ENCODE results near the gene GDF11. TPM values are rescaled to one million over a fixed set of nuclear protein-coding genes. Genes with fewer than 3 reads are reported as not detected.
A peak's percentile ranks its signal among the peaks of the same experiment; 100 is the strongest.

GDF11 gene
- total RNA-seq, 2 donors from 2014 or later: 3.0 to 9.7 TPM

- peak within 1 kb of the TSS; percentile 95 for H3K4me3 ChIP-seq
- H3K27me3 ChIP-seq (replicated peaks; ENCODE audit: insufficient read depth): no peaks in the 10 kb centered on the region
- H3K36me3 ChIP-seq: peaks cover 21% of the 10 kb centered on the region
- no peaks in the 10 kb centered on the region for H3K9me3 ChIP-seq
- peak; percentile 83 for DNase-seq (ENCODE audit: low spot score)
- TF ChIP-seq CTCF (IDR thresholded peaks at IDR 0.05): no peak
- peak within 1 kb of the TSS; percentile 98 to 100 for H3K27ac ChIP-seq
- ATAC-seq (ENCODE audit: insufficient number of reproducible peaks, low FRiP score, low read depth): peak; percentile 86
- peaks cover 23 to 52% of the 10 kb centered on the region in 2 donors for H3K4me1 ChIP-seq (ENCODE audit: control insufficient read depth in 1 of 2, low read depth in 2 of 2)
These were observed 13.7 kb upstream of the GDF11 start, which contains the start of gene CD63 for GRCh38 chr12:55728939-55729818. Gene CD63, minus strand, starts transcription at chr12:55729009. Its CDS starts 668 bp downstream, at chr12:55728341.

GRCh38 chr12:55729819-55730818 lies 12.8 kb upstream of the GDF11 start:
- no peaks in the 10 kb centered on the region for H3K9me3 ChIP-seq
- H3K36me3 ChIP-seq: peaks cover 15% of the 10 kb centered on the region
- DNase-seq (ENCODE audit: low spot score) (no peak), ATAC-seq (ENCODE audit: insufficient number of reproducible peaks, low FRiP score, low read depth) (peak; percentile 9)
- peaks cover 23 to 42% of the 10 kb centered on the region in 2 donors for H3K4me1 ChIP-seq (ENCODE audit: control insufficient read depth in 1 of 2, low read depth in 2 of 2)
- no peak for TF ChIP-seq CTCF (IDR thresholded peaks at IDR 0.05)
- peak overlapping the region; percentile 98 to 100 for H3K27ac ChIP-seq
- H3K4me3 ChIP-seq: peak overlapping the region; percentile 95
- H3K27me3 ChIP-seq (replicated peaks; ENCODE audit: insufficient read depth): no peaks in the 10 kb centered on the region

- Histone ChIP-seq H3K27ac (no peak overlapping the region), H3K4me1 (ENCODE audit: control insufficient read depth in 1 of 2, low read depth in 2 of 2) (peaks cover 13 to 23% of the 10 kb centered on the region in 2 donors), H3K9me3 (no peaks in the 10 kb centered on the region), H3K36me3 (no peaks in the 10 kb centered on the region), H3K27me3 (replicated peaks; ENCODE audit: insufficient read depth) (no peaks in the 10 kb centered on the region), H3K4me3 (no peak overlapping the region)
- no peak for TF ChIP-seq CTCF (IDR thresholded peaks at IDR 0.05)
- no peak for ATAC-seq (ENCODE audit: insufficient number of reproducible peaks, low FRiP score, low read depth)
- DNase-seq (ENCODE audit: low spot score): no peak
These were observed 10.6 kb upstream of the GDF11 start for GRCh38 chr12:55732288-55732687.

- no peaks in the 10 kb centered on the region for H3K36me3 ChIP-seq
- no peak for ATAC-seq (ENCODE audit: insufficient number of reproducible peaks, low FRiP score, low read depth)
- H3K27ac ChIP-seq: no peak overlapping the region
- no peak for DNase-seq (ENCODE audit: low spot score)
- no peaks in the 10 kb centered on the region for H3K27me3 ChIP-seq (replicated peaks; ENCODE audit: insufficient read depth)
- TF ChIP-seq CTCF (IDR thresholded peaks at IDR 0.05): no peak
- peaks cover 13 to 25% of the 10 kb centered on the region in 2 donors for H3K4me1 ChIP-seq (ENCODE audit: control insufficient read depth in 1 of 2, low read depth in 2 of 2)
- no peaks in the 10 kb centered on the region for H3K9me3 ChIP-seq
- no peak overlapping the region for H3K4me3 ChIP-seq
These were observed 9.8 kb upstream of the GDF11 start for GRCh38 chr12:55733021-55733555.
